SIG-M5 (cell line): ENCODE measurements around the gene ZNF511.

Source experiments
- DNase-seq: peaks from one replicate; lab custom pipeline; 2025; lab: John Stamatoyannopoulos, UW

The ZNF511 gene

GRCh38 chr10:133335246-133336117, 26.8 kb downstream of the ZNF511 start:
- DNase-seq: no peak

DNA sequence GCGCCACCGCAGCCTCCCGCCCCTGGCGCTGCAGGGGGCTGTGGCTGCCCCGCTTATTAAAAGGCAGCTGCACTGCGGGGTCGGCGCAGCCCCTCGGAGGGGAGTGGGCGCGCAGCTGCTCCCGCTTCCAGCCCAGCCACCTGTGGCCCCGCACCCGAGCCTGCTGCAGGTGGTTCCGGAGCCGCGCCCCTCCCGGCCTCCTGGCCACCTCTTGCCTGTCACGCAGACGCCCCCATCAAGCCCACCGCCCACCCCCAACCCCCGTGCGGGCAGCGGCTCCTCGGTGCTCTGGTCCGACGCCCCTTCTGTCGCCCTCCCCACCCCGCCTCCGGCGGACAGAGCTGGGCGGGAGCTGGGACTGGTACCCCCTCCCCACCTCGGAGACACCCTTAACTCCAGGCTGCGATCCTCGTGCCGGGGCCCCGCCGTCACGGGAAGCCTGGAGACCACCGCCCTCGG, 27.4 kb downstream of the ZNF511 start:
- no peak for DNase-seq

DNA sequence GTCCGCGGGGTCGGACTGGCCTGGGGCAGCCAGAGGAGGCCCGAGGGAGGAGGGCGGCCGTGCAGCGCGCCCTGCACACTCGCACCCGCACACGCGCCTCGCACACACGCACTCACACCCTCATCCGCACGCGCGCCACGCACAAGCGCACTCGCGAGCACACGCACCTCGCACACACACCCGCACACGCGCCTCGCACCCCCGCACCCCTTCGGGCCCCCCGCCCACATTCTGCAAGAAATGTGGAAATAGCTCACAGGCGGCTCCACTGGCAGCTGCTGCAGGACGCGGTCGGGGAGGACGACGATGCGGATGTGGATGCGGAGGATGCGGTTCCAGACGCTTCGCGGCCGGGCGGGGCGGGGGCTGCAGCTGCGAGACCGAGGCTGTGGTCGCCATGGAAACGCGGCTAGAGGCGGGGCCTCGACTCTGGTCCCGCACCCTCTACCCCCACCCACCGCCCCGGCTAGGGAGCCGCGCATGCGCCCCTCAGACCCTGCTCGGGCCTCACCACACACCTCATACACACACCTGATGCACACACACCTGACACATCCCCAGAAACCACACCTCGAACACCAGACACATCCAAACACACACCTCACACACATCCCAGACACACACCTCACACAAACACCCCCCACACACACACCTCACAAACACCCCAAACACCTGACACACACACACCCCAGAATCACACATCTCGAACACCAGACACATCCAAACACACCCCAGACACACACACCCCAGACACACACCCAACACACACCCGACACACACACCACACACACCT, 28.1 kb downstream of the ZNF511 start, which contains the start of gene CALY:
TSS of gene CALY (minus strand) at position 320 of the 793 bp plus-strand sequence. CDS start 7,907 bp downstream, outside the sequence.
- no peak for DNase-seq

DNA sequence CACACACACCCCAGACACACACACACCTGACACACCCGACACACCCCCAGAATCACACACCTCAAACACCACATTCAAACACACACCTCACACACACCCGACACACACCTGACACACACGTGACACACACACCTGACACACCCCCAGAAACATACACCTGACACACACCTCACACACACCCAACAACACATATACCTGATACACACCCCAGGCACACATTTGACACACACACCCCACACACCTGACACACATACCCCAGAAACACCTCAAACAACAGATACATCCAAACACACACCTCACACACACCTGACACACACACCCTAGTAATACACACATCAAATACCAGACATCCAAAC, 28.6 kb downstream of the ZNF511 start:
- no peak for DNase-seq

DNA sequence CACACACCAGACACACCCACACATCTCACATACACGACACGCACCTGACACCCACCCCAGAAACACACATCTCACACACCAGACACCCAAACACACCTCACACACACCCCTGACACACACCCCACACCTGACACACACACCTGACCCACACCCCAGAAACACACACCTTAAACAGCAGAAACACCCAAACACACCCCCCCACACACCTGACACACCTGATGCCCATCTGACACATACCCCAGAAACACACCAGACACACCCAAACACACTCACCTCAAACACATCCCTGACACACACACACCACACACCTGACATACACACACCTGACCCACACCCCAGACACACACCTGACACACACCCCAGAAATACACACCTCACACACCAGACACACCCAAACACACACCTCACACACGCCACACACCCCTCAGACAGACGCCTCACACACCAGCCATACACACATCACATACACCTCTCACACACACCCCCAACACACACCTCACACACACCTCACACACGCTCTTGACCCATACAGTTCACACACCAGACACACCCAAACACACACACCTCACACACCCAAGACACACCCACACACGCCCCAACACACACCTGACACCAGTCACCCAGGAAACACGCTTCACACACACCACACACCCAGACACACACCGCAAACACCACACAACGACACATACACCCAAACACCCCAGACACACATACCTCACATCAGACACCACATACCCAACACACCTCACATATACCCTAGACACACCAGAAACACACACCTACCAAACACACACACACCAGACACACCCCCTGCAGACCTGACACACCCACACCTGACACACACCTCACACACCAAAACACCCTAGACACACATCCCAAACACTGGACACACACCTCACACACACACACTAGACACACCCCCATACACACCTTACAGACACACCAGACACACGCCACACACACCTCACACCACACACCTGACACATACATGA, 29.7 kb downstream of the ZNF511 start:
- DNase-seq: no peak

- DNase-seq: no peak
These were observed 31.1 kb downstream of the ZNF511 start for GRCh38 chr10:133339708-133340380.

DNA sequence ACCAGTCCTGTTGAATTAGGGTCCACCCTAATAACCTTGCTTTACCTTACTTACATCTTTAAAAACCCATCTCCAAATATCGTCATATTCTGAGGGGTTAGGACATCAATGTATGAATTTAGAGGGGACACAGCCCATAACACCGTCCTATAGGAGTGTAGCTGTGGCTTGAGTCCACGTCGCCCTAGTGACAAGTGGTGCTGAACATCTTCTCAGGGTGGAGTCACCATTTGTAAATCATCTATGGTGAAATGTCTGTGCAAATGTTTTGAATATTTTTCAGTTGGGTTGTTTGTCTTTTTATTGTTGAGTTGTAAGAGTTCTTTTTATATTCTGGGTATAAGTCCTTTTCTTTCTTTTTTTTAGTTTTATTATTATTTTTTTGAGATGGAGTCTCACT, 33.3 kb downstream of the ZNF511 start:
- no peak for DNase-seq

DNA sequence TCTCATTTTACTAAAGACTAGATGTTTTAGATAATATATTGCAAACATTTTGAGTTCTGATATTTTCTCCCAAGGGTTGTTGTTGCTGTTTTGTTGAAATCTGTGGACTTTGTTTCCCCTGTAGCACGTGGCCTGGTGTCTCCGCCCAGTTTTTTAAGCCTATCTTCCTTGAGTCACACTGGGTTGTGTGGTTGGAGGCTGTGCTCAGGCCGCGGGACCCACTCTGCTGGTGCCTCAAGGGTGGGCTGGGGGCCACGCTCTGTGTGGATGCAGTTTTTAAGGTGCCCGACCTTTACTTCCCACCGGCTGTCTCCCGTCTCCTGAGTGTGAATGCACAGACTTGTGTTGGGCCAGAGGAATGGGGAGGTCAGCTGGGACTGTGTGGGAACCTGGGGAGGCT, 34.2 kb downstream of the ZNF511 start:
- DNase-seq: no peak

- no peak for DNase-seq
These were observed 34.8 kb downstream of the ZNF511 start for GRCh38 chr10:133343558-133343957.

DNA sequence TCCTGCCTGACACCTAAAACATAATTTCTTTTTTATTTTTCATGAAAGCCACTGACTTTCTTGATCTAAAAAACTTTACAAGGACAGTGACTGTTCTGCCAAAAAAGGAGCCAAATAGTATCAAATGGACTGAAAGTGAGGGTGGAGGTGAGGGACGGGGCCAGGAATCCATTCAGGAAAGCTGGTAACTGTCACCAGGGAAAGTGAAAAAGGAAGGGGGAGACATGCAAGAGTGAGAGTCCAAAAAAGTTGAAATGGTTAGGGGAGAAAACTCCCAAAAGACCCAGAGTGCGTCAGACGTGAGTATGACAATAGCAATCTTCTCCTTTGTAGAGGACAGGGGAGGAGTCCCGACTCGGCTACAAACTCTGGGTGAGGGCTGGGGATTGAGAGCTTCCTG, 35.5 kb downstream of the ZNF511 start:
- DNase-seq: no peak

GRCh38 chr10:133346413-133346812, 37.7 kb downstream of the ZNF511 start:
- no peak for DNase-seq

- DNase-seq: no peak
These were observed 39.2 kb downstream of the ZNF511 start for GRCh38 chr10:133347710-133348517.

DNA sequence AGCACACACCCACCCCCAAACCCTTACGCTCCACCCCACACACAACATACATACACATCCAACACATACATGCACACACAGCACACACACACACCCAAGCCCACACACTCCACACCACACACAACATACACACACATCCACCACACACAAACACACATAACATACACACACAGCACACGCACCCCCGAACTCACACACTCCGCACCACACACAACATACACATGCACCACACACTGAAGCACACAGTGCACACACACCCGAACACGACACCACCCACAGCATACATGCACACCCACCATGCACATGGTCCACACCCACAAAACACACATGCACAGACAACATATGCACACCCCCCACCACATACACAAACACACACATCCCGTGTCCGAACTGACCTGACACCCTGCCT, 40.5 kb downstream of the ZNF511 start:
- DNase-seq: no peak

GRCh38 chr10:133349577-133350011, 40.9 kb downstream of the ZNF511 start:
- no peak for DNase-seq

DNA sequence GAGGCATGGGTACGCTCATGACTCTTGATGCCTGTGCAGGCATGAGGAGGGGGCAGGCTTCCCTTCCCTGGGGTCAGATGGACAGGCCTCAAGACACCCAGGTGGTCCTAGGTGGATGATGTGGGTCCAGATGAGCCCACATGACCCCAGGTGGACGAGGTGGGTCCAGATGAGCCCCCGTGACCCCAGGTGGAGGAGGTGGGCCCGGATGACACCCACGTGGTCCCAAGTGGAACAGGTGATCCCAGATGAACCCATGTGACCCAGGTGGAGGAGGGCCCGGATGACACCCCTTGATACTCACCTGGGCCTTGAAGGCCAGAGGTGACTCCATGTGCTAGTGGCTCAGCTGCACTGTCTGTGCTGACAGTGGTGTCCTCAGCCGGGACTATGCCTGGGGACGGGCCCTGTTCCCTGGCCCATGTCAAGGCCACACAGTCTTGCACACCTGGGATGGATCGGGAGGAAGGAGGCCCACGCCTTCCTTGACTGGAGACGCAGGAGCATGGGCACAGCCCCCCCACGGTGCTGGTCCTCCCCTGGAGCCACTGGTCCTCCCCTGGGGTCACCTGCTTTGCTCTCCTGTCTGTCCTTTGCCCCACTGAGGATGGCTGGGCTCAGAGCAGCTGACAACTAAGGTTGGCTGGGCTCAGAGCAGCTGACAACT, 41.7 kb downstream of the ZNF511 start:
- DNase-seq: no peak

DNA sequence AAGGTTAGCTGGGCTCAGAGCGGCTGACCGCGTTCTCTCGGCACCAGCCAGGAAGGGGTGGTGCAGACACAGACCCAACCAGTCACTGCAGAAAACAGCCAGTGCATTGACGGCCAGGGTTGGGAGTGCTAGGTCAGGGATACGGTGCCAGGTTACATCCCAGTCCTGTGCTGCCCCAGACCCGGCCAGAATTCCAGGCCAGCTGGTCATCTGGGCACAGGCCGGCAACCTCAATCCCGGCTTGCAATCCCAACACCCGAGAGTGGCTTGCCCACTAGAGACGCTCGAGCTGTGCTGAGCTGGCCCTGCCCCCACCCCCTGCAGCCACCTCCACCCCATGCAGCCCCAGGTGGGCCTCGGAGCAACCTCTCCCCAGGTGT, 42.2 kb downstream of the ZNF511 start:
- no peak for DNase-seq

- DNase-seq: no peak
These were observed 42.9 kb downstream of the ZNF511 start for GRCh38 chr10:133351408-133352318.

- DNase-seq: no peak
These were observed 44.7 kb downstream of the ZNF511 start for GRCh38 chr10:133353202-133353959.
